Eye (tissue), 1 donor: ENCODE measurements around the gene METAP1D.
"Not testable (repeated sequence)": the region's sequence is repeated elsewhere in the genome, so short reads cannot be mapped to it uniquely, and the experiment has no call there.

Experiments used
- DNase-seq: peaks from one replicate; pipeline ENCODE4 v3.0.0-alpha.2; 2015

Gene METAP1D

GRCh38 chr2:171999604-172000469 is at the start of gene METAP1D:
Gene METAP1D (plus strand): TSS chr2:171999953. CDS start chr2:171999970, 17 bp downstream.
- DNase-seq, result peak; percentile 95

- no peak for DNase-seq
Observed at GRCh38 chr2:171952276-171952675, 47.5 kb upstream of the METAP1D start.

- no peak for DNase-seq
Observed at GRCh38 chr2:171952748-171953147, 47.0 kb upstream of the METAP1D start.

- no peak for DNase-seq
Observed at GRCh38 chr2:171956135-171956825, 43.5 kb upstream of the METAP1D start.

- peak; percentile 11 for DNase-seq
Observed at GRCh38 chr2:171957061-171957460, 42.7 kb upstream of the METAP1D start.

- DNase-seq, result no peak
Observed at GRCh38 chr2:171958475-171958874, 41.3 kb upstream of the METAP1D start.

GRCh38 chr2:171959998-171960397 is 39.8 kb upstream of the METAP1D start:
- DNase-seq, result no peak

GRCh38 chr2:171960570-171960969 is 39.2 kb upstream of the METAP1D start:
- no peak for DNase-seq

GRCh38 chr2:171963198-171963597 is 36.6 kb upstream of the METAP1D start:
- DNase-seq, result no peak

GRCh38 chr2:171964308-171964707 is 35.4 kb upstream of the METAP1D start:
- DNase-seq, result no peak

- DNase-seq, result no peak
Observed at GRCh38 chr2:171965238-171965637, 34.5 kb upstream of the METAP1D start.

- no peak for DNase-seq
Observed at GRCh38 chr2:171965661-171966060, 34.1 kb upstream of the METAP1D start.

- DNase-seq, result no peak
Observed at GRCh38 chr2:171966235-171966634, 33.5 kb upstream of the METAP1D start.

- no peak for DNase-seq
Observed at GRCh38 chr2:171966688-171967087, 33.1 kb upstream of the METAP1D start.

- no peak for DNase-seq
Observed at GRCh38 chr2:171968509-171968908, 31.2 kb upstream of the METAP1D start.

GRCh38 chr2:171972329-171972982 is 27.3 kb upstream of the METAP1D start:
- no peak for DNase-seq

- DNase-seq, result no peak
Observed at GRCh38 chr2:171979103-171979502, 20.6 kb upstream of the METAP1D start.

- not testable (repeated sequence) for DNase-seq
Observed at GRCh38 chr2:171983924-171984323, 15.8 kb upstream of the METAP1D start.

GRCh38 chr2:171985076-171985475 is 14.7 kb upstream of the METAP1D start:
- DNase-seq, result no peak

- DNase-seq, result no peak
Observed at GRCh38 chr2:171986778-171987177, 13.0 kb upstream of the METAP1D start.

GRCh38 chr2:171991027-171991426 is 8.7 kb upstream of the METAP1D start:
- no peak for DNase-seq

- DNase-seq, result no peak
Observed at GRCh38 chr2:171995586-171995985, 4.2 kb upstream of the METAP1D start.

GRCh38 chr2:171996021-171996420 is 3.7 kb upstream of the METAP1D start:
- DNase-seq, result no peak

- DNase-seq, result not testable (repeated sequence)
Observed at GRCh38 chr2:171997031-171997430, 2.7 kb upstream of the METAP1D start.
